ENCODE measurements around the gene PCDHGA3. TPM values are rescaled to one million over a fixed set of nuclear protein-coding genes. Genes with fewer than 3 reads are reported as not detected.
A peak's percentile ranks its signal among the peaks of the same experiment; 100 is the strongest.

PCDHGA3 gene
- polyA plus RNA-seq, 1 donor (not counting 4 experiments of a cell fraction or from before 2014, with no cell fraction given), result 0.03 TPM

DNA sequence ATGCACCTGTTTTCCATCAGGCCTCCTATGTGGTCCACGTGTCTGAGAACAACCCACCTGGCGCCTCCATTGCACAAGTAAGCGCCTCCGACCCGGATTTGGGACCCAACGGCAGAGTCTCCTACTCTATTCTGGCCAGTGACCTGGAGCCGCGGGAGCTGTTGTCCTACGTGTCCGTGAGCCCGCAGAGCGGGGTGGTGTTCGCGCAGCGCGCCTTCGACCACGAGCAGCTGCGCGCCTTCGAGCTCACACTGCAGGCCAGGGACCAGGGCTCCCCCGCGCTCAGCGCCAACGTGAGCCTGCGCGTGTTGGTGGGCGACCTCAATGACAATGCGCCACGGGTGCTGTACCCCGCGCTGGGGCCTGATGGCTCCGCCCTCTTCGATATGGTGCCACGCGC, 8.0 kb downstream of the PCDHGA3 start:
- FAIRE-seq, result no peak
- dilution Hi-C loops (cut with MboI; ENCODE audit: extremely low pct_ligation_motif_present, low sequenced_read_pairs), result no loop called here

DNA sequence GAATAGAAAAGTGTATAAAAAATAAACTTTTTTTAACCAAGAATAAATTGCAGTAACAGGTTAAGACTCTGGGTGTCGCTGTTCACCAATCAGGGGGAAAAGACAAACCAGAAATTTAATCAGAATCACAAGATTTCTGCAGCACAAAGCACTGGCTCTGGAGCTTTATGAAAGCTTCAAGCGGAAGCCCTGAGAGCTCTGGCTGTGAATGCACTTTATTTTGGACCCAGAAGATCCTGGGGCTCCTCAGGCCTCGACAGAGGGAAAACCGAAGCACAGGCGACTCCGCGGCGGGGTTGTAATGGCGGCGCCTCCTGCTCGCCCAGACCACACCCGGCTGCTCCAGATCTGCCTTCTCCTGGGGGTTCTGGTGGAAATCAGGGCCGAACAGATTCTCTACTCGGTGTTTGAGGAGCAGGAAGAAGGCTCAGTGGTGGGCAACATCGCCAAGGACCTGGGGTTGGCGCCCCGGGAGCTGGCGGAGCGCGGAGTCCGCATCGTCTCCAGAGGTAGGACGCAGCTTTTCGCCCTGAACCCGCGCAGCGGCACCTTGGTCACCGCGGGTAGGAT, 11.4 kb downstream of the PCDHGA3 start, which contains the start of gene PCDHGA4:
Gene PCDHGA4, plus strand, starts transcription at position 122 of the 570 bp plus-strand sequence. Its CDS starts 87 bp downstream, at position 209.
- FAIRE-seq, result no peak

More for the DNA sequence above, 8.0 kb downstream of the PCDHGA3 start:
- Histone ChIP-seq H3K27ac (ENCODE audit: control insufficient read depth, insufficient read depth, low read length) (no peak overlapping the region), H3K4me3 (ENCODE audit: control insufficient read depth in 2 of 3, extremely low read depth in 1 of 3, insufficient read depth in 2 of 3, low read depth in 1 of 3, low read length in 3 of 3) (no peak overlapping the region), H3K9ac (ENCODE audit: control insufficient read depth, extremely low read depth, insufficient read depth, low read length) (no peak overlapping the region), H3K27me3 (ENCODE audit: control insufficient read depth, extremely low read depth, insufficient read depth, low read length) (no peaks in the 10 kb centered on the region), H3K4me2 (ENCODE audit: control insufficient read depth, extremely low read depth, insufficient read depth, low read depth, low read length) (no peak overlapping the region), H3K9me3 (ENCODE audit: control insufficient read depth, low read depth, low read length) (peaks cover 3% of the 10 kb centered on the region), H3K79me2 (ENCODE audit: control insufficient read depth, insufficient read depth, low read length) (no peaks in the 10 kb centered on the region), H2AFZ (ENCODE audit: control insufficient read depth, low read length) (no peak overlapping the region), H3K9me1 (ENCODE audit: control insufficient read depth, extremely low read depth, insufficient read depth, low read length) (no peaks in the 10 kb centered on the region), H3K36me3 (ENCODE audit: control insufficient read depth in 2 of 2, extremely low read depth in 1 of 2, insufficient read depth in 2 of 2, low read length in 2 of 2) (no peaks in the 10 kb centered on the region), H4K20me1 (ENCODE audit: control insufficient read depth, extremely low read depth, insufficient read depth, low read length) (no peaks in the 10 kb centered on the region), H3K4me1 (ENCODE audit: control insufficient read depth, extremely low read depth, insufficient read depth, low read length) (no peaks in the 10 kb centered on the region)
- no peak for DNase-seq (ENCODE audit: low read depth, low spot score)
- TF ChIP-seq EZH2 (IDR thresholded peaks at IDR 0.05; ENCODE audit: low read length), result no peak

More for the DNA sequence above, 11.4 kb downstream of the PCDHGA3 start, which contains the start of gene PCDHGA4:
- Histone ChIP-seq H3K79me2 (ENCODE audit: control insufficient read depth, insufficient read depth, low read length) (no peaks in the 10 kb centered on the region), H2AFZ (ENCODE audit: control insufficient read depth, low read length) (no peak within 1 kb of the TSS), H3K36me3 (ENCODE audit: control insufficient read depth in 2 of 2, extremely low read depth in 1 of 2, insufficient read depth in 2 of 2, low read length in 2 of 2) (no peaks in the 10 kb centered on the region), H3K4me1 (ENCODE audit: control insufficient read depth, extremely low read depth, insufficient read depth, low read length) (no peaks in the 10 kb centered on the region), H3K9me1 (ENCODE audit: control insufficient read depth, extremely low read depth, insufficient read depth, low read length) (no peaks in the 10 kb centered on the region), H3K27ac (ENCODE audit: control insufficient read depth, insufficient read depth, low read length) (no peak within 1 kb of the TSS), H4K20me1 (ENCODE audit: control insufficient read depth, extremely low read depth, insufficient read depth, low read length) (no peaks in the 10 kb centered on the region), H3K4me3 (ENCODE audit: control insufficient read depth in 2 of 3, extremely low read depth in 1 of 3, insufficient read depth in 2 of 3, low read depth in 1 of 3, low read length in 3 of 3) (peak within 1 kb of the TSS in 1 of 3 experiments; percentile 26), H3K27me3 (ENCODE audit: control insufficient read depth, extremely low read depth, insufficient read depth, low read length) (peaks cover 8% of the 10 kb centered on the region), H3K9me3 (ENCODE audit: control insufficient read depth, low read depth, low read length) (peaks cover 9% of the 10 kb centered on the region), H3K9ac (ENCODE audit: control insufficient read depth, extremely low read depth, insufficient read depth, low read length) (no peak within 1 kb of the TSS), H3K4me2 (ENCODE audit: control insufficient read depth, extremely low read depth, insufficient read depth, low read depth, low read length) (no peak within 1 kb of the TSS)
- DNase-seq (ENCODE audit: low read depth, low spot score), result no peak
- dilution Hi-C loops (cut with MboI; ENCODE audit: extremely low pct_ligation_motif_present, low sequenced_read_pairs), result no loop called here
- no peak for TF ChIP-seq EZH2 (IDR thresholded peaks at IDR 0.05; ENCODE audit: low read length)
- TF ChIP-seq, protein P1, sequence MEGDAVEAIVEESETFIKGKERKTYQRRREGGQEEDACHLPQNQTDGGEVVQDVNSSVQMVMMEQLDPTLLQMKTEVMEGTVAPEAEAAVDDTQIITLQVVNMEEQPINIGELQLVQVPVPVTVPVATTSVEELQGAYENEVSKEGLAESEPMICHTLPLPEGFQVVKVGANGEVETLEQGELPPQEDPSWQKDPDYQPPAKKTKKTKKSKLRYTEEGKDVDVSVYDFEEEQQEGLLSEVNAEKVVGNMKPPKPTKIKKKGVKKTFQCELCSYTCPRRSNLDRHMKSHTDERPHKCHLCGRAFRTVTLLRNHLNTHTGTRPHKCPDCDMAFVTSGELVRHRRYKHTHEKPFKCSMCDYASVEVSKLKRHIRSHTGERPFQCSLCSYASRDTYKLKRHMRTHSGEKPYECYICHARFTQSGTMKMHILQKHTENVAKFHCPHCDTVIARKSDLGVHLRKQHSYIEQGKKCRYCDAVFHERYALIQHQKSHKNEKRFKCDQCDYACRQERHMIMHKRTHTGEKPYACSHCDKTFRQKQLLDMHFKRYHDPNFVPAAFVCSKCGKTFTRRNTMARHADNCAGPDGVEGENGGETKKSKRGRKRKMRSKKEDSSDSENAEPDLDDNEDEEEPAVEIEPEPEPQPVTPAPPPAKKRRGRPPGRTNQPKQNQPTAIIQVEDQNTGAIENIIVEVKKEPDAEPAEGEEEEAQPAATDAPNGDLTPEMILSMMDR (optimal IDR thresholded peaks at IDR 0.05 in 1 of 3, IDR thresholded peaks at IDR 0.05 in 1 of 3, conservative IDR thresholded peaks at IDR 0.05 in 1 of 3; ENCODE audit: extremely low read depth in 1 of 3, insufficient read depth in 2 of 3, low read length in 3 of 3), result peak in 2 of 3 experiments; percentile 15 to 34
